Osteocyte (in vitro differentiated cells): ENCODE measurements around the gene NTSR2. TPM values are rescaled to one million over a fixed set of nuclear protein-coding genes. Genes with fewer than 3 reads are reported as not detected.

Experiments
- DNase-seq: peaks from one replicate; pipeline ENCODE4 v3.0.0; 2021; ENCODE audit warnings: mixed read lengths; ENCODE audit not compliant: unreplicated experiment; ENCODE audit errors: extremely low spot score
- H3K27ac Mint-ChIP-seq: one replicate; pipeline ENCODE4 v1.8.0; 2021; ENCODE audit warnings: mild to moderate bottlenecking, mixed read lengths; ENCODE audit not compliant: unreplicated experiment
- H3K27me3 Mint-ChIP-seq: one replicate; pipeline ENCODE4 v1.8.0; 2021; ENCODE audit warnings: mixed read lengths; ENCODE audit not compliant: unreplicated experiment
- H3K36me3 Mint-ChIP-seq: one replicate; pipeline ENCODE4 v1.8.0; 2021; ENCODE audit warnings: mixed read lengths; ENCODE audit not compliant: unreplicated experiment
- H3K4me1 Mint-ChIP-seq: one replicate; pipeline ENCODE4 v1.8.0; 2021; ENCODE audit warnings: mixed read lengths; ENCODE audit not compliant: unreplicated experiment
- H3K4me3 Mint-ChIP-seq: one replicate; pipeline ENCODE4 v1.8.0; 2021; ENCODE audit warnings: mild to moderate bottlenecking, moderate library complexity, mixed read lengths; ENCODE audit not compliant: unreplicated experiment
- H3K9me3 Mint-ChIP-seq: one replicate; pipeline ENCODE4 v1.8.0; 2021; ENCODE audit warnings: mixed read lengths; ENCODE audit not compliant: unreplicated experiment
- total RNA-seq: library from RNA; stranded (reverse); gene quantifications from 2 replicates; pipeline ENCODE4 v1.2.1, GENCODE V29; 2021
- TF ChIP-seq, protein P1 (sequence below): fragments of 200-600 bp; sonication (generic); IDR thresholded peaks from 2 replicates; pipeline ENCODE4 v1.5.0; 2021; ENCODE audit warnings: antibody characterized with exemption, mild to moderate bottlenecking, moderate library complexity

The NTSR2 gene
- total RNA-seq, 1 donor from 2014 or later = not detected

DNA sequence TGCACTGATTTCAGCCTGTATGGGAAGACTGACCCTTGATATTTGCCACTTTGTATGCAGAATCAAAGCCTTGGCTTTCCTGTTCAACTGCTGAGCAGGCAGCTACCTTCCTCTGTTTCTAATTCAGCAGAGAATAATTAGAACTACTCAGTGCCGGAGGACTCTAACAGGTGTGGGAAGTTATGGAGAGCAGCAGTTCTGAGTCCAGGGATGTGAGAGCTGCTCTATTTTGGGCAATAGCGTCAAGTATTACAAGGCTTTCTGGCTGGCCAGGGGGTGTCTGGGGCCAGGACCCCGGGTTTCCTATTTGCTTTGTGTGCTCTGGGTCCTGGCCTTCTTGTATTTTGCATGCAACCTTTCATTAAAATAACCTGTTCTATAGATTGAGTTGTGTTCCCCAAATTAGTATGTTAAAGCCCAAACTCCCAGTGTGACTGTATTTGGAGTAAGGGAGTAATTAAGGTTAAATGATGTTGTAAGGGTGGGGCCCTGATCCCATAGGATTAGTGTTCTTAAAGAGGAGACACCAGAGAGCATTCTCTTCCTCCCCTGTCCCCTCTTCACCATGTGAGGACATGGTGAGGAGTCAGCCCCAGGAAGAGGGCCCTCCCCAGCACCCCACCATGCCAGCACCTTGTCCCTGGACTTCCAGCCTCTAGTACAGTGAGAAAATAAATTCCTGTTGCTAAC lies 5.6 kb upstream of the NTSR2 start:
- Mint-ChIP-seq H3K27me3 (peaks cover 61% of the 10 kb centered on the region), H3K4me3 (no peak overlapping the region)
- no peak for DNase-seq

DNA sequence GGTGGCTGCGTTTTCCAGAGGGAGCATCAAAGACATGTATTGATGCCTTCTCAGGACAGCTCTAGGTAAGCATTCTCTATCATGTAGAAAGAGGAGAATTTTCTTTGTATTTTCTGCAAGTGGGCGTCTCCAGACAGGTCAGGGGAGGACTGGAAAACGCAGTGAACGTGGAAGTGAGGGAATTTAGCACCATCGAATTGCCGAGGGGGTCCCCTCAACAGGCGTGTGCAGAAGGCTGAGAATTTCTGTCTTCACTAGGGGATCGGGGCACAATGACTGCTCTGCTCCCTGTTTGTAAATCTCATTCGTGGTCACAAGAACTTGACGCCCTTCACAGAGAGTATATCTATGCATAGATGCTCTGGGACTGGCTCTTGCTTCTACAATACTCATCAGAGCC lies 5.0 kb upstream of the NTSR2 start:
- Mint-ChIP-seq H3K36me3 (no peaks in the 10 kb centered on the region), H3K27ac (no peak overlapping the region), H3K27me3 (peaks cover 66% of the 10 kb centered on the region), H3K4me1 (peaks cover 4% of the 10 kb centered on the region), H3K4me3 (no peak overlapping the region), H3K9me3 (no peaks in the 10 kb centered on the region)
- TF ChIP-seq, protein P1, sequence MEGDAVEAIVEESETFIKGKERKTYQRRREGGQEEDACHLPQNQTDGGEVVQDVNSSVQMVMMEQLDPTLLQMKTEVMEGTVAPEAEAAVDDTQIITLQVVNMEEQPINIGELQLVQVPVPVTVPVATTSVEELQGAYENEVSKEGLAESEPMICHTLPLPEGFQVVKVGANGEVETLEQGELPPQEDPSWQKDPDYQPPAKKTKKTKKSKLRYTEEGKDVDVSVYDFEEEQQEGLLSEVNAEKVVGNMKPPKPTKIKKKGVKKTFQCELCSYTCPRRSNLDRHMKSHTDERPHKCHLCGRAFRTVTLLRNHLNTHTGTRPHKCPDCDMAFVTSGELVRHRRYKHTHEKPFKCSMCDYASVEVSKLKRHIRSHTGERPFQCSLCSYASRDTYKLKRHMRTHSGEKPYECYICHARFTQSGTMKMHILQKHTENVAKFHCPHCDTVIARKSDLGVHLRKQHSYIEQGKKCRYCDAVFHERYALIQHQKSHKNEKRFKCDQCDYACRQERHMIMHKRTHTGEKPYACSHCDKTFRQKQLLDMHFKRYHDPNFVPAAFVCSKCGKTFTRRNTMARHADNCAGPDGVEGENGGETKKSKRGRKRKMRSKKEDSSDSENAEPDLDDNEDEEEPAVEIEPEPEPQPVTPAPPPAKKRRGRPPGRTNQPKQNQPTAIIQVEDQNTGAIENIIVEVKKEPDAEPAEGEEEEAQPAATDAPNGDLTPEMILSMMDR = no peak
- no peak for DNase-seq

More for the DNA sequence above, 5.6 kb upstream of the NTSR2 start:
- no peak overlapping the region for H3K27ac Mint-ChIP-seq
- TF ChIP-seq, protein P1 = no peak
- H3K4me1 Mint-ChIP-seq = peaks cover 9% of the 10 kb centered on the region
- no peaks in the 10 kb centered on the region for H3K36me3 Mint-ChIP-seq
- no peaks in the 10 kb centered on the region for H3K9me3 Mint-ChIP-seq

DNA sequence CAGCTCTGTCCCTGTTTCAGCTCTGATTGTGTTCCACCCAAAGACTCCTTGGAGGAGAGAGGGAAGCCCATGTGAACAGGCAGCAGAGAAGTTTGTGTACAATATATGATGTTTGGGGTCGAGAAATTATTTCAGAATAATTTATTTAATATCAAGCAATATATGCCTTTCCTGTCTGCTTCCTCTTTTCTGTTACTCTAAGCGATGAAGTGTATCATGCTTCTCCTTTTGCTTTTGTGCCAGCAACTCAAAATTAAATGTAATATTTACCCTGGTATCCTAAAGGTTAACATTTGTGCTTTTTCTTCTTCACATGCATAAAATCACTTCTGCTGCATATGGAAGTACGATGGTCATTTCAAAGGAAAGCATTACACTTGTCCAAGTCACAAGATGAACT lies 2.4 kb upstream of the NTSR2 start:
- H3K27me3 Mint-ChIP-seq = peaks cover 64% of the 10 kb centered on the region
- H3K4me3 Mint-ChIP-seq = no peak overlapping the region
- H3K4me1 Mint-ChIP-seq = no peaks in the 10 kb centered on the region
- TF ChIP-seq, protein P1 = no peak
- no peaks in the 10 kb centered on the region for H3K36me3 Mint-ChIP-seq
- DNase-seq = no peak
- no peaks in the 10 kb centered on the region for H3K9me3 Mint-ChIP-seq
- no peak overlapping the region for H3K27ac Mint-ChIP-seq

DNA sequence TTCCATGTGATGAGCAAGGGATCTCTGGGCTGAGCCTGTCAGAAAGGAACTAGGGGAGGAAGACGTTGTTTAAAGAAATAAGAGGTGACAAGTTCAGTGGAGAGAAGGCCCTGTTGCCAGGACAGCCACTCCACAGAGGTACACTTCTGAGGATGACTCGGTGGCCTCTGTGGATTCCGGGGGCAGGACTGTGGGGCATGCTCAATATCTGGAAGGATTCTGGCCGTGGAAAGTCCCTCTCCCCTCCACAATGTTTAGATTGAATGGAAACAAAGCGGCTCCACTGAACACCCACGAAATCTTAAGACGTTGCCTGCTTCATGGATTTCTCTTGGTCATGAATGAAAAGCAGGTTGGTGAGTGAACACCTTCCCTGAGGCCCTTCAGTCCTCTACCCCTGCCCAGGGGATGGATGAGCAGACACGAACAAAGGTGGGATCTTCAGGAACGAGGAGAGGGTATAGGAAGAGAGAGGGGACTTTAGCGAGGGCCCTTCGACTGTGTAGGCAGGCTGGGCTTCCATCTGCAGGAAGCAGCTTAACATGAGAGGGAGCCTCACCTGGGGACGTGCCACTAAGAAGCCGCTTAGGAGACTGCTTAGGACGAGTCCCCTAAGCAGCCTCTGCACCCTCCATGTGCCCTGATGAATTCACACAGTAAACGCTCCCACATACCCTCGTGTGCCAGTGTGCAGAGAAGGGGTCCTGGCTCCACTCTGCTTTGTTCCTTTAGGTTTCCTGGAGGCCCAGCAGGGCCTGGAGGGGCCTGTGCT lies 1.9 kb downstream of the NTSR2 start:
- no peak overlapping the region for H3K27ac Mint-ChIP-seq
- peaks cover 2% of the 10 kb centered on the region for H3K9me3 Mint-ChIP-seq
- TF ChIP-seq, protein P1 = no peak
- H3K4me3 Mint-ChIP-seq = no peak overlapping the region
- H3K4me1 Mint-ChIP-seq = peaks cover 6% of the 10 kb centered on the region
- H3K36me3 Mint-ChIP-seq = no peaks in the 10 kb centered on the region
- peaks cover 50% of the 10 kb centered on the region for H3K27me3 Mint-ChIP-seq
- no peak for DNase-seq

DNA sequence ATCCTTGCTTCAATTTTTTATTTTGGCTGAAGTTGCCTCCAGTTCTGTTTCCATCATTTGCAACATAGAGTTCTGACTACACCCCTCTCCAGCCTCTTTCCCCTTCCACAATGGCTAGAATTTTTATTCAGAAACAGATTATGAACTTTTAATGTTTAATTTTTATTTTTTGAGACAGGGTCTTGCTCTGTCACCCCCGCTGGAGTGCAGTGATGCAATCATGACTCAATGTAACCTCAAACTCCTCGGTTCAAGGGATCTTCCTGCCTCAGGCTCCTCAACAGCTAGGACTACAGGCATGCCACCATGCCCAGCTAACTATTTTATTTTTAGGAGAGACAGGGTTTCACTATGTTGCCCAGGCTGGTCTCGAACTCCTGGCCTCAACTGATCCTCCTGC lies 2.8 kb downstream of the NTSR2 start:
- Mint-ChIP-seq H3K27ac (no peak overlapping the region), H3K36me3 (no peaks in the 10 kb centered on the region), H3K4me3 (no peak overlapping the region), H3K9me3 (peaks cover 5% of the 10 kb centered on the region), H3K27me3 (peaks cover 43% of the 10 kb centered on the region), H3K4me1 (peaks cover 6% of the 10 kb centered on the region)
- no peak for DNase-seq
- TF ChIP-seq, protein P1 = no peak
